ENCODE measurements around the gene SNX19.

The SNX19 gene

GRCh38 chr11:130837194-130837593 lies 79.1 kb downstream of the SNX19 start:
- DNase-seq: no peak

GRCh38 chr11:130834886-130835285 lies 81.4 kb downstream of the SNX19 start:
- no peak for DNase-seq

- DNase-seq: no peak
Observed at GRCh38 chr11:130832566-130833425, 83.5 kb downstream of the SNX19 start.

- DNase-seq: no peak
Observed at GRCh38 chr11:130831976-130832375, 84.3 kb downstream of the SNX19 start.

GRCh38 chr11:130831506-130831905 lies 84.8 kb downstream of the SNX19 start:
- peak; percentile 7 for DNase-seq

- DNase-seq: no peak
Observed at GRCh38 chr11:130830566-130830965, 85.7 kb downstream of the SNX19 start.

GRCh38 chr11:130829920-130830511 lies 86.3 kb downstream of the SNX19 start:
- no peak for DNase-seq

- DNase-seq: no peak
Observed at GRCh38 chr11:130828741-130829140, 87.5 kb downstream of the SNX19 start.

- peak; percentile 29 for DNase-seq
Observed at GRCh38 chr11:130827451-130828377, 88.6 kb downstream of the SNX19 start.

GRCh38 chr11:130826572-130826971 lies 89.7 kb downstream of the SNX19 start:
- no peak for DNase-seq

- no peak for DNase-seq
Observed at GRCh38 chr11:130825983-130826382, 90.3 kb downstream of the SNX19 start.

- DNase-seq: no peak
Observed at GRCh38 chr11:130825561-130825960, 90.7 kb downstream of the SNX19 start.
